BLaER1 treated with 17β-estradiol and CSF1 and Interleukin-3, amounts not matched to agents 10 nM and 100 nM (cell line): ENCODE results near the gene KDSR.

Experiments used
- H3K27ac ChIP-seq, 11 experiments: shearing (Covaris generic); formaldehyde crosslinking; 2 replicates each; pipeline ENCODE4 v1.8.1; 2022
- H3K27me3 ChIP-seq, 11 experiments: shearing (Covaris generic); formaldehyde crosslinking; 2 replicates each; pipeline ENCODE4 v1.8.1; 2022
- H3K36me3 ChIP-seq, 11 experiments: shearing (Covaris generic); formaldehyde crosslinking; 2 replicates each; pipeline ENCODE4 v1.8.1; 2022
- H3K4me1 ChIP-seq, 10 experiments: shearing (Covaris generic); formaldehyde crosslinking; 2 replicates each; pipeline ENCODE4 v1.8.1; 2022
- H3K4me2 ChIP-seq, 11 experiments: shearing (Covaris generic); formaldehyde crosslinking; 2 replicates each; pipeline ENCODE4 v1.8.1; 2022
- H3K4me3 ChIP-seq, 10 experiments: shearing (Covaris generic); formaldehyde crosslinking; 2 replicates each; pipeline ENCODE4 v1.8.1; 2022
- H3K9ac ChIP-seq, 11 experiments: shearing (Covaris generic); formaldehyde crosslinking; 2 replicates each; pipeline ENCODE4 v1.8.1; 2022
- H3K9me3 ChIP-seq, 11 experiments: shearing (Covaris generic); formaldehyde crosslinking; replicated peaks in 1 of 11; 2 replicates each; pipeline ENCODE4 v1.8.1; 2022
- H4K20me1 ChIP-seq, 11 experiments: shearing (Covaris generic); formaldehyde crosslinking; 2 replicates each; pipeline ENCODE4 v1.8.1; 2022
- Cebpa-rat ChIP-seq, 11 experiments: shearing (Covaris generic); IDR thresholded peaks; 2 replicates each; pipeline ENCODE4 v1.8.1; 2022

KDSR gene

DNA sequence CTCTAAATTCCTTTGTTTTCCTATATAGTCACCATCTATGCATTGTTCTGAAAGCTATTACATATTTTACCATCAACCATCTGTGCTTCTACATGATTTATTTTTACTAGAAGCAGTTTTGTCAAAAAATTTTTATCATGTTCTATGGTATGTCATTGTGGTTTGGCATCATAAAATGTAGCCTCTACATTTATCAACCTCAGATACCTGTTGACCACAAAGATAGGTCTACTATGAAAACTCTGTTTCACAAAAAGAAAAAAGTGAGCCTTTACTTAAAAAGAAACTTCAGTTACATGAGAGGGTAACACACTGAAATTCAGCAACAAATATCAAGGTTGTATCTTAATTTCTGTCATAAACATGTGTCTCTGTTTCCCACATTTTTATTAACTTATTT is 51.1 kb downstream of the KDSR start:
- peak overlapping the region in 8 of 11 experiments; percentile 23 to 98 (median 62); a peak in 10 of 22 replicates for H3K9ac ChIP-seq
- no peak for TF ChIP-seq Cebpa-rat (IDR thresholded peaks at IDR 0.05)
- peak overlapping the region in 8 of 10 experiments; percentile 80 to 97 (median 90); a peak in 14 of 20 replicates for H3K4me3 ChIP-seq
- H3K4me2 ChIP-seq: peak overlapping the region; percentile 76 to 99 (median 91); a peak in 20 of 22 replicates
- peaks cover 0 to 77% (median 72%) of the 10 kb centered on the region in 11 experiments; a peak in 15 of 22 replicates for H4K20me1 ChIP-seq
- peaks cover 50 to 72% (median 60%) of the 10 kb centered on the region in 10 experiments for H3K4me1 ChIP-seq
- no peaks in the 10 kb centered on the region for H3K27me3 ChIP-seq
- H3K9me3 ChIP-seq: no peaks in the 10 kb centered on the region; a peak in 1 of 22 replicates
- H3K36me3 ChIP-seq: peaks cover 0 to 52% (median 32%) of the 10 kb centered on the region in 11 experiments; a peak in 10 of 22 replicates
- H3K27ac ChIP-seq: peak overlapping the region in 5 of 11 experiments; percentile 92 to 98 (median 96); a peak in 7 of 22 replicates

DNA sequence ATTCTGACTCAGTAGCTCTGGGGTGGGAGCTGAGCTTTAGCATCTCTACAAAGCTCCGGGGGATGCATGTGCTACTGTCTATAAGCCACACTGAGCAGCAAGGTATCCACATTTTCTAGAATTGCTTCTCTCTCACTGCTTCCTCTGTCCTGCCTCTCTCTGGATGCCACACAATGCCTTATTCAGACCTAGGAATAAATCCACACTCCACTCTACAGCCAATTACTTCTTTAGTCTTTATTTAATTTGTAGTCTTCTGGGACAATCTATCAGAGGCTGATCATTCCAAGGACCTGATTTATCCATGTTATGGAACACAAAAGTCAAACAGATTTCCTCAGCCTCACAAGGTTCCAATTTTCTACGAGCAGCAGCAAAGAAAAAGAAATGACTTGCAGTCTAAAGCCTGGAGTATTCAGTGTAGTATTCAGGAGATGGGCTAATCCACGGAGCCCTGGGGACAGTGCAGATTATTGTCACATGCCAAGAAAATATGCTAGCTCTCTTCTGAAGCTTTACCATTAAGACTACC is 51.8 kb downstream of the KDSR start:
- H3K4me2 ChIP-seq: peak overlapping the region; percentile 76 to 99 (median 91)
- H3K4me1 ChIP-seq: peaks cover 54 to 76% (median 64%) of the 10 kb centered on the region in 10 experiments
- H3K27ac ChIP-seq: peak overlapping the region in 5 of 11 experiments; percentile 20 to 98 (median 35); a peak in 6 of 22 replicates
- H3K27me3 ChIP-seq: no peaks in the 10 kb centered on the region
- H3K9ac ChIP-seq: peak overlapping the region in 9 of 11 experiments; percentile 23 to 98 (median 56); a peak in 14 of 22 replicates
- peaks cover 0 to 84% (median 75%) of the 10 kb centered on the region in 11 experiments; a peak in 15 of 22 replicates for H4K20me1 ChIP-seq
- H3K36me3 ChIP-seq: peaks cover 0 to 59% (median 35%) of the 10 kb centered on the region in 11 experiments; a peak in 10 of 22 replicates
- H3K4me3 ChIP-seq: peak overlapping the region in 8 of 10 experiments; percentile 80 to 97 (median 90); a peak in 14 of 20 replicates
- no peak for TF ChIP-seq Cebpa-rat (IDR thresholded peaks at IDR 0.05)
- no peaks in the 10 kb centered on the region; a peak in 1 of 22 replicates for H3K9me3 ChIP-seq

DNA sequence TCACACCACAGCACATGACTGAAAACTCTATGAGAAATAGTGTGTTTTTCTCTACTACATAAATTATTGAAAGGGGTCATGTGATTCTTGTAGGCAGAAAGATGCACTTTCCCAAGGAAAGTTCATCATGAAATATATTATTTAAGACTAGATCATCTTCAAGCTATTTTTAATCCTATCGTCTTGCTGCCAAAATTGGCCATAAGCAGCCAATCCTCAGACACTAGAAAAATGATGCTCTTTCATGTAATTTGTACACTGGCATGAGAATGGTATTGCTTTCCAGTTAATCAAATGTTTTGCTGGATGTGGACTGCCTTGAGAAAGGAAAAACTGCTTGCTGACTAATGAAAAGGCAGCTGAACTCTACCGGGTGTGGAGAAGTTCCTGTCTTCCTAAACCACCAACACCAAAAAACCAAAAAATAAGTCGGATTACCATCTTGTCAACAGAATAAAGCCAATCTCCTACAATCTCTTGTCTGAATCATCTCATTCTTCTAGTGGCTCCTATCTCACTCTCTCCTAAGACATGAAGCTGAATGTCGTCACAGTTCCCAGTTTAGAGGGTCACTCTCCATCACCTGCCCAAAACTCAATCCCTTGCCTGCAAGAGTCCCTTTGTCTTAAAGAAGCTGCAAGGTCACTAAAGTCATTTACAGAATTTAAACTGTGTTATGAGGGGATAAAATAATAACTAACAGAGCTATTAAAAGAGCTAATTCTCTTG is 52.8 kb downstream of the KDSR start:
- H3K27me3 ChIP-seq: no peaks in the 10 kb centered on the region
- H3K27ac ChIP-seq: peak overlapping the region in 1 of 11 experiments; percentile 15; a peak in 1 of 22 replicates
- H3K4me3 ChIP-seq: peak overlapping the region in 7 of 10 experiments; percentile 80 to 97 (median 93); a peak in 10 of 20 replicates
- H3K4me1 ChIP-seq: peaks cover 63 to 81% (median 73%) of the 10 kb centered on the region in 10 experiments
- TF ChIP-seq Cebpa-rat (IDR thresholded peaks at IDR 0.05): no peak
- peaks cover 0 to 66% (median 38%) of the 10 kb centered on the region in 11 experiments; a peak in 10 of 22 replicates for H3K36me3 ChIP-seq
- peak overlapping the region; percentile 76 to 99 (median 91) for H3K4me2 ChIP-seq
- no peaks in the 10 kb centered on the region; a peak in 1 of 22 replicates for H3K9me3 ChIP-seq
- H3K9ac ChIP-seq: peak overlapping the region in 4 of 11 experiments; percentile 12 to 98 (median 40); a peak in 4 of 22 replicates
- peaks cover 0 to 93% (median 82%) of the 10 kb centered on the region in 11 experiments; a peak in 15 of 22 replicates for H4K20me1 ChIP-seq

DNA sequence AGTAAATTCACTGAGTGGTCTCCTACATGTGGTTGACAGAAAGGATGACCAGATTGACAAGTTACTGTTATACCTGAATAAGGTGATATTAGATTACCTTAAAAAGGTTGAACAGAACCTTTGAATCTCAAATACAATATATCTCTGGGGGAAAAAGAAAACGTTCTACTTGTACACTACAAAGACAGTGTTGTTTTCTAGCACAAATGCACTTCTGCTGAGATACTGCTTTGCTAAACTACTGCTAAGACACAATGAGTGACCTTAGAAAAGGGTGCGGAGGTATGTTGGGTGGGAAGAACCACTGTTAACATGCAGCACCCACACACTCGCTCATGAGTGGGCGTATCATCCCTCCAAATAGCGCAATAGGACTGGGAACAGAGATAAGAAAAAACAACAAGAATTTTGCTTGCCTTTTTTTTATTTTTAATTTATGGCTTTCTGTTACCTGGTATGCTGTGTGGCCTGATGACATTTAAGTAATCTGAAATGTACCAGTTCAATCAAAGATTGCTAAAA is 53.5 kb downstream of the KDSR start:
- Histone ChIP-seq H3K9me3 (no peaks in the 10 kb centered on the region; a peak in 1 of 22 replicates), H4K20me1 (peaks cover 0 to 98% (median 88%) of the 10 kb centered on the region in 11 experiments; a peak in 15 of 22 replicates), H3K27me3 (no peaks in the 10 kb centered on the region), H3K27ac (peak overlapping the region in 2 of 11 experiments; percentile 7 to 16; a peak in 1 of 22 replicates), H3K4me2 (peak overlapping the region; percentile 76 to 99 (median 91); a peak in 21 of 22 replicates), H3K9ac (0 out of 22 replicates have a peak overlapping the region, but pooled peaks of 1 of the 11 experiments have one; percentile 12), H3K36me3 (peaks cover 0 to 70% (median 38%) of the 10 kb centered on the region in 11 experiments; a peak in 10 of 22 replicates), H3K4me1 (peaks cover 63 to 89% (median 81%) of the 10 kb centered on the region in 10 experiments), H3K4me3 (peak overlapping the region in 2 of 10 experiments; percentile 97; a peak in 4 of 20 replicates)
- TF ChIP-seq Cebpa-rat (IDR thresholded peaks at IDR 0.05): no peak

DNA sequence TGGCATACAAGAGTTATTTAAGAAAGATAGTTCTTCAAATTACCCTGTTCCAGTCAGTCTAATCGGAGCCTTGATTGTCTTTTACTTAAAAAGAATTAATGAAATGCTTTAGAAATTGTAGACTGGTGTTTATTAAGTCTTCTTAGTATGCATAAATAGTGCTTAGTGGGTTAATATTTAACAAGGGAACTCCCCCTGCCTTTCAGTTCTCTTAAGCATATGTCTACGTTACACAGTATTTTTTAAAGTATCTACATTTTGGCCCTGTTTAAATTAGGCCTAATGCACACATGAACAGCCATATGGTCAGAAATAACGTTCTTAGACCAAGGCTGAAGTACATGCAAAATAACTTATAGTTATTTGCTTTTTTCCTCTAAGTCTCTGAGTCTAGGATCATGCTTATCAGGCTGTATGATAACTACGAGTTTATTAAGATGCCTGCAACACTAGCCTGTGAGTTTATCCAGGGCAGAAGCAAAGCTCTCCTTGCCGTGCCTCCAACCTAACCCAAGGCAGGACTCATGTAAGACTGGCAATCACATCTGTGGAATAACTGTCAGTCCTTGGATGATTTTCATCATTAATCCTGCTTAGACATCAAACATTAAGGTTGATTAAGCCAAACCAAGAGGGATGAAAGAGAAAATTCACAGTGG is 54.1 kb downstream of the KDSR start:
- H3K9ac ChIP-seq: peak overlapping the region in 1 of 11 experiments; percentile 4; a peak in 1 of 22 replicates
- H3K4me1 ChIP-seq: peaks cover 67 to 94% (median 87%) of the 10 kb centered on the region in 10 experiments
- H3K4me3 ChIP-seq: no peak overlapping the region; a peak in 1 of 20 replicates
- peak overlapping the region in 2 of 11 experiments; percentile 7 to 16; a peak in 1 of 22 replicates for H3K27ac ChIP-seq
- H3K4me2 ChIP-seq: peak overlapping the region in 10 of 11 experiments; percentile 76 to 99 (median 88); a peak in 19 of 22 replicates
- H3K36me3 ChIP-seq: peaks cover 0 to 69% (median 38%) of the 10 kb centered on the region in 11 experiments; a peak in 10 of 22 replicates
- TF ChIP-seq Cebpa-rat (IDR thresholded peaks at IDR 0.05): no peak
- peaks cover 0 to 98% (median 88%) of the 10 kb centered on the region in 11 experiments; a peak in 15 of 22 replicates for H4K20me1 ChIP-seq
- no peaks in the 10 kb centered on the region for H3K27me3 ChIP-seq
- H3K9me3 ChIP-seq: no peaks in the 10 kb centered on the region; a peak in 1 of 22 replicates

DNA sequence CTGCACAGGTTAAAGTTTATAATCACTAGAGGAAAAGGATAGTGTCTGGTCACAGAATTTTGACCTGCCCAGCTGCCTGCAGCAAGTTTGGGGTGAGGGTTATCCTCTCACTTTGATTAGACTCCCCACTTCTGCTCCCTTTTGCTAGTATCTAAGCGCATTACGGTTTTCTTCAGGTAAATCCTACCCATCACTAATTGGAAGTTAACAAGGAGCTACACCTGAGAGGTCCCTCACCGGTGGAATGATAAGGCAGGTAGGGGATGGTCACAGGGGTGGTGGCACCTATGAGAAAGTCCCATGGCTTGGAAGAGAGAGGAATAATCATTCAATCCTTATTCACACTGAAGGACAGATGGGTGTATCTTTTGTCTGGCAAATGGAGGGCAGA is 55.0 kb downstream of the KDSR start:
- H3K4me3 ChIP-seq: no peak overlapping the region; a peak in 1 of 20 replicates
- H3K27me3 ChIP-seq: no peaks in the 10 kb centered on the region
- no peak overlapping the region for H3K9ac ChIP-seq
- peak overlapping the region; percentile 42 to 99 (median 79) for H3K4me2 ChIP-seq
- TF ChIP-seq Cebpa-rat (IDR thresholded peaks at IDR 0.05): no peak
- H3K4me1 ChIP-seq: peaks cover 67 to 97% (median 94%) of the 10 kb centered on the region in 10 experiments
- H3K36me3 ChIP-seq: peaks cover 0 to 69% (median 39%) of the 10 kb centered on the region in 11 experiments; a peak in 10 of 22 replicates
- 0 out of 22 replicates have a peak overlapping the region, but pooled peaks of 1 of the 11 experiments have one; percentile 10 for H3K27ac ChIP-seq
- peaks cover 0 to 98% (median 88%) of the 10 kb centered on the region in 11 experiments; a peak in 14 of 22 replicates for H4K20me1 ChIP-seq
- no peaks in the 10 kb centered on the region; a peak in 1 of 22 replicates for H3K9me3 ChIP-seq

DNA sequence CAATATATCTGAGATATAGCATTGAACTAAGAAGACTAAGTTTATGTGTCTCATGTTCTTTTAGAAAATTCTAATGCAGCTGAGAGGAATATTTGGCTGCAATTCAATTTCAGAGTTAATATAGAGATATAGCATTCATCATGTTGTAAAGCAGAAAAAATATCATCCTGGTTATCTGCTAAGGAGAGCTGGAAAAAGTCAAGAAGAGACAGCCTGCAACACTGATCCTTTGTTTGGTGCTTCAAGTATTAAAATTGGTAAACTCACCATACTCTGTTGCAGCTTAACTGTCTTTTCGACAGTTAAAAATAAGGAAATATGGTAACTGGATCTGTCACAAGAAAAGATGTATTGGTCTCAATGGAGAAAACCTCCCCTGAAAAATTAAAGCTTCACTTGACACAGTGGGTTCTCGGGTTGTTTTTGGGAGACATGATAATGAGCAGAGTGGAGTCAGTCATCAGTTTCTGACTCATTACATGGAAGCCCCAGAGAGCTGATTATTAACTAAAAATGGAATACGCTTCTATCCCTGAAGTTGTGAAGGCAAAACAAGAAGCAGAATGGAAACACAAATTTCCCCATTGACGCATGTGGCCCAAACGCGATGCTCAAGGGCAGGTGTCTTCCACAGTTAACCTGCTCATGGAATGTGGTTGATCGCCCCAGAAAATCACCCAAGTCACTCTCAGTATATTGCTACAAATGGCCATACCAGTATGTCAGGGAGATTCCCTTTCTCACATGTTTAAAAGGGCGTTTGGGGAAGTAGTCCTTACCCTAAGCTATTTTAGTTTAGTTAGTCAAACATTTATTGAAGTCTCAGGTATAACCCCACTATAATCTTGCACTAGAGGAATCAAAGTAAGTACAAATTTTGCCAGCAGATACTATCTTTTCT is 55.6 kb downstream of the KDSR start:
- TF ChIP-seq Cebpa-rat (IDR thresholded peaks at IDR 0.05): no peak
- H3K4me3 ChIP-seq: no peak overlapping the region
- H3K4me1 ChIP-seq: peaks cover 67 to 100% (median 96%) of the 10 kb centered on the region in 10 experiments
- H3K27ac ChIP-seq: no peak overlapping the region
- H3K9ac ChIP-seq: no peak overlapping the region
- peaks cover 0 to 98% (median 88%) of the 10 kb centered on the region in 11 experiments; a peak in 14 of 22 replicates for H4K20me1 ChIP-seq
- H3K9me3 ChIP-seq: no peaks in the 10 kb centered on the region; a peak in 1 of 22 replicates
- peak overlapping the region; percentile 42 to 99 (median 79) for H3K4me2 ChIP-seq
- H3K27me3 ChIP-seq: no peaks in the 10 kb centered on the region
- H3K36me3 ChIP-seq: peaks cover 0 to 75% (median 45%) of the 10 kb centered on the region in 11 experiments; a peak in 13 of 22 replicates
